ENCODE results near the gene BPIFA2.

- TF ChIP-seq SIN3A (IDR thresholded peaks at IDR 0.05; ENCODE audit: low read depth), result no peak
- TF ChIP-seq POLR2A (IDR thresholded peaks at IDR 0.05; ENCODE audit: borderline replicate concordance, extremely low read depth, insufficient read depth, insufficient read length), result no peak
- TF ChIP-seq, protein P1, sequence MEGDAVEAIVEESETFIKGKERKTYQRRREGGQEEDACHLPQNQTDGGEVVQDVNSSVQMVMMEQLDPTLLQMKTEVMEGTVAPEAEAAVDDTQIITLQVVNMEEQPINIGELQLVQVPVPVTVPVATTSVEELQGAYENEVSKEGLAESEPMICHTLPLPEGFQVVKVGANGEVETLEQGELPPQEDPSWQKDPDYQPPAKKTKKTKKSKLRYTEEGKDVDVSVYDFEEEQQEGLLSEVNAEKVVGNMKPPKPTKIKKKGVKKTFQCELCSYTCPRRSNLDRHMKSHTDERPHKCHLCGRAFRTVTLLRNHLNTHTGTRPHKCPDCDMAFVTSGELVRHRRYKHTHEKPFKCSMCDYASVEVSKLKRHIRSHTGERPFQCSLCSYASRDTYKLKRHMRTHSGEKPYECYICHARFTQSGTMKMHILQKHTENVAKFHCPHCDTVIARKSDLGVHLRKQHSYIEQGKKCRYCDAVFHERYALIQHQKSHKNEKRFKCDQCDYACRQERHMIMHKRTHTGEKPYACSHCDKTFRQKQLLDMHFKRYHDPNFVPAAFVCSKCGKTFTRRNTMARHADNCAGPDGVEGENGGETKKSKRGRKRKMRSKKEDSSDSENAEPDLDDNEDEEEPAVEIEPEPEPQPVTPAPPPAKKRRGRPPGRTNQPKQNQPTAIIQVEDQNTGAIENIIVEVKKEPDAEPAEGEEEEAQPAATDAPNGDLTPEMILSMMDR (IDR thresholded peaks at IDR 0.05 in 2 of 3, conservative IDR thresholded peaks at IDR 0.05 in 1 of 3; ENCODE audit: borderline replicate concordance in 1 of 3, insufficient read depth in 1 of 3, low read depth in 2 of 3, low read length in 2 of 3), result no peak
- no peak for TF ChIP-seq REST (IDR thresholded peaks at IDR 0.05; ENCODE audit: low read depth)
- no peak for TF ChIP-seq RAD21 (IDR thresholded peaks at IDR 0.05; ENCODE audit: low read depth)
- TF ChIP-seq POLR2AphosphoS5 (IDR thresholded peaks at IDR 0.05; ENCODE audit: low read depth, low read length), result no peak
- no peak for TF ChIP-seq EZH2 (IDR thresholded peaks at IDR 0.05)
- TF ChIP-seq EGR1 (IDR thresholded peaks at IDR 0.05; ENCODE audit: low read depth), result no peak
- TF ChIP-seq CEBPB (IDR thresholded peaks at IDR 0.05; ENCODE audit: low read depth), result no peak
- TF ChIP-seq CBX3 (IDR thresholded peaks at IDR 0.05; ENCODE audit: low read depth), result no peak
- no peak for TF ChIP-seq FOSL1 (IDR thresholded peaks at IDR 0.05; ENCODE audit: low read depth)
- TF ChIP-seq TCF7L2 (IDR thresholded peaks at IDR 0.05; ENCODE audit: borderline replicate concordance, extremely low read depth, insufficient read depth, insufficient read length), result no peak
- TF ChIP-seq EZH2phosphoT487 (IDR thresholded peaks at IDR 0.05; ENCODE audit: borderline replicate concordance), result no peak
- TF ChIP-seq, protein P2, sequence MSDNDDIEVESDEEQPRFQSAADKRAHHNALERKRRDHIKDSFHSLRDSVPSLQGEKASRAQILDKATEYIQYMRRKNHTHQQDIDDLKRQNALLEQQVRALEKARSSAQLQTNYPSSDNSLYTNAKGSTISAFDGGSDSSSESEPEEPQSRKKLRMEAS (IDR thresholded peaks at IDR 0.05), result no peak
Observed at GRCh38 chr20:33139467-33139866, 28.5 kb upstream of the BPIFA2 start.
